GM23338 (cell line): ENCODE measurements around the gene NEO1. TPM values are rescaled to one million over a fixed set of nuclear protein-coding genes. Genes with fewer than 3 reads are reported as not detected.

ENCODE experiments used
- ATAC-seq: fragments of 200-7000 bp; cut with Tn5 transposase; 3 replicates; pipeline ENCODE4 v1.9.1; 2020
- DNase-seq: peaks from one replicate; pipeline ENCODE4 v3.0.0-alpha.2; 2015; ENCODE audit warnings: low spot score
- H2AFZ ChIP-seq: fragments of 200-600 bp; sonication (generic); 2 replicates; pipeline ENCODE4 v1.8.0; 2016; ENCODE audit warnings: antibody characterized with exemption, mild to moderate bottlenecking, moderate library complexity
- H3F3A ChIP-seq: fragments of 200-600 bp; sonication (generic); replicated peaks from 2 replicates; pipeline ENCODE4 v1.8.0; 2017; ENCODE audit warnings: antibody characterized with exemption, mixed run types, low read depth
- H3K27ac ChIP-seq: fragments of 200-600 bp; sonication (generic); 2 replicates; pipeline ENCODE4 v1.6.1; 2016; ENCODE audit warnings: low read depth
- H3K27me3 ChIP-seq: fragments of 200-600 bp; sonication (generic); 2 replicates; pipeline ENCODE4 v1.8.0; 2016; ENCODE audit warnings: mild to moderate bottlenecking, mixed run types, moderate library complexity; ENCODE audit not compliant: insufficient read depth
- H3K36me3 ChIP-seq: fragments of 200-600 bp; sonication (generic); 2 replicates; pipeline ENCODE4 v1.8.0; 2016; ENCODE audit warnings: mild to moderate bottlenecking; ENCODE audit not compliant: insufficient read depth
- H3K4me1 ChIP-seq: fragments of 200-600 bp; sonication (generic); 2 replicates; pipeline ENCODE4 v1.8.0; 2016; ENCODE audit warnings: mild to moderate bottlenecking, moderate library complexity; ENCODE audit not compliant: insufficient read depth
- H3K4me2 ChIP-seq: fragments of 200-600 bp; sonication (generic); 2 replicates; pipeline ENCODE4 v1.7.1; 2017; ENCODE audit warnings: mixed run types
- H3K4me3 ChIP-seq: fragments of 200-600 bp; sonication (generic); 2 replicates; pipeline ENCODE4 v1.6.1; 2016; ENCODE audit warnings: mixed run types
- H3K79me2 ChIP-seq: fragments of 200-600 bp; sonication (generic); replicated peaks from 2 replicates; pipeline ENCODE4 v1.8.0; 2017; ENCODE audit warnings: mild to moderate bottlenecking; ENCODE audit not compliant: insufficient read depth
- H3K9me2 ChIP-seq: fragments of 200-600 bp; sonication (generic); 2 replicates; pipeline ENCODE4 v1.8.0; 2017; ENCODE audit not compliant: insufficient read depth
- H4K20me1 ChIP-seq: fragments of 200-600 bp; sonication (generic); replicated peaks from 2 replicates; pipeline ENCODE4 v1.8.0; 2017; ENCODE audit warnings: mild to moderate bottlenecking; ENCODE audit not compliant: insufficient read depth
- H3K27ac Mint-ChIP-seq: 2 replicates; pipeline ENCODE4 v1.8.0; 2020; ENCODE audit warnings: inconsistent platforms, mild to moderate bottlenecking, moderate library complexity, mixed read lengths
- H3K27me3 Mint-ChIP-seq: 3 replicates; pipeline ENCODE4 v1.8.0; 2022; ENCODE audit warnings: low read depth, mild to moderate bottlenecking, moderate library complexity, mixed read lengths, inconsistent platforms; ENCODE audit not compliant: insufficient read depth, poor library complexity
- H3K36me3 Mint-ChIP-seq: 3 replicates; pipeline ENCODE4 v1.8.0; 2021; ENCODE audit warnings: low read depth, mild to moderate bottlenecking, inconsistent platforms, moderate library complexity, mixed read lengths
- H3K4me1 Mint-ChIP-seq: 3 replicates; pipeline ENCODE4 v1.8.0; 2020; ENCODE audit warnings: mild to moderate bottlenecking, inconsistent platforms, mixed read lengths
- H3K4me3 Mint-ChIP-seq: 3 replicates; pipeline ENCODE4 v1.8.0; 2021; ENCODE audit warnings: moderate library complexity, mild to moderate bottlenecking, inconsistent platforms, mixed read lengths
- H3K9me3 Mint-ChIP-seq: 3 replicates; pipeline ENCODE4 v1.8.0; 2020; ENCODE audit warnings: moderate library complexity, mild to moderate bottlenecking, inconsistent platforms, mixed read lengths
- CREB1 ChIP-seq: fragments of 250-450 bp; sonication (Bioruptor Pico); IDR thresholded peaks from 2 replicates; pipeline ENCODE4 v1.5.0; 2020; ENCODE audit warnings: low read depth, mild to moderate bottlenecking, moderate library complexity
- CTCF ChIP-seq, 2 experiments: fragments of 200-600 bp in 1 of 2; sonication (generic) in 1 of 2; conservative IDR thresholded peaks; 2 replicates each; pipeline versions ENCODE4 v1.5.1 to v1.6.1; 2016 to 2017; ENCODE audit warnings: antibody characterized with exemption in 2 of 2, low read depth in 2 of 2, mild to moderate bottlenecking in 2 of 2, moderate library complexity in 1 of 2
- POLR2AphosphoS5 ChIP-seq: IDR thresholded peaks from 2 replicates; pipeline ENCODE4 v1.6.1; 2016; ENCODE audit warnings: antibody characterized with exemption, low read depth
- STAT1 ChIP-seq: IDR thresholded peaks from one replicate; pipeline ENCODE4 v1.6.1; 2016; ENCODE audit warnings: antibody characterized with exemption; ENCODE audit not compliant: unreplicated experiment
- ZNF331 ChIP-seq: fragments of 250-450 bp; sonication (Bioruptor Pico); IDR thresholded peaks from 2 replicates; pipeline ENCODE4 v1.5.0; 2020; ENCODE audit warnings: low read depth, mild to moderate bottlenecking, moderate library complexity
- ZNF462 ChIP-seq: fragments of 250-450 bp; sonication (Bioruptor Pico); IDR thresholded peaks from 2 replicates; pipeline ENCODE4 v1.5.0; 2020; ENCODE audit warnings: mild to moderate bottlenecking, moderate library complexity
- polyA plus RNA-seq: library from polyadenylated mRNA; unstranded; fragments of >200 nt; fragmentation: Nextera tagmentation; extraction: Ambion mirVana; gene quantifications from 2 replicates; pipeline ENCODE4 v1.2.1, GENCODE V29; 2016
- total RNA-seq: library from RNA; depleted of rRNA; stranded (reverse); fragments of >200 nt; shearing (Covaris generic); gene quantifications from 2 replicates; pipeline ENCODE4 v1.2.3, GENCODE V29; 2014
- TF ChIP-seq, protein P1 (sequence below): IDR thresholded peaks from one replicate; pipeline ENCODE4 v1.6.1; 2018; ENCODE audit warnings: antibody characterized with exemption; ENCODE audit not compliant: unreplicated experiment
- TF ChIP-seq, protein P2 (sequence below): IDR thresholded peaks from 2 replicates; pipeline ENCODE4 v1.6.1; 2016; ENCODE audit warnings: antibody characterized with exemption

The NEO1 gene
- total and polyA plus RNA-seq, 2 experiments from 2014 or later: 8.4 to 45.8 TPM

DNA sequence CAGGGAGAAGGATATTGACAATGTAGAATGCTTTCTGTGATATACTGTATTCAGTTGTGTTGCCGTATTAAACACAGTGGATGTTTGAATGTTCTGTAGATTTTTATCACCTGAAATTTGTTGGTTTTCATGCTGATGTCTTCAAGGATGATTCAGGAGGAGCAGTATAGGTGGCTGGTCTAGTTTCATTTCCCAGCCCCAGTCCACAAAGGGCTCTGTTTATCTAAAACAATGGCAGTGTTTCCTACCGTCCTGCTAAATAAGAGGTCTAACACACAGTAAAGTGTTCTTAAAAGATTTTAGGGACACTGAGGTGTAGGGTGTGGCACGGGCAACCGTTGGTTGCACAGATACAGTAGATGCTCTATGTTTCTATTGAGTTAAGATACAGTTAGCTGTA, 26.0 kb downstream of the NEO1 start:
- ATAC-seq (peak; percentile 30; the same call in 1 of the 3 replicates), DNase-seq (no peak)
- peaks cover 80% of the 10 kb centered on the region for H3K79me2 ChIP-seq
- no peak overlapping the region for H2AFZ ChIP-seq
- no peak overlapping the region for H3K4me3 ChIP-seq
- H3K36me3 Mint-ChIP-seq: no peaks in the 10 kb centered on the region
- H3K27ac ChIP-seq: no peak overlapping the region
- H3K9me3 Mint-ChIP-seq: no peaks in the 10 kb centered on the region
- no peaks in the 10 kb centered on the region for H3K36me3 ChIP-seq
- peaks cover 11% of the 10 kb centered on the region for H4K20me1 ChIP-seq
- H3K4me1 ChIP-seq: peaks cover 11% of the 10 kb centered on the region
- no peaks in the 10 kb centered on the region for H3F3A ChIP-seq
- no peak overlapping the region for H3K4me2 ChIP-seq
- H3K27me3 Mint-ChIP-seq: no peaks in the 10 kb centered on the region
- TF ChIP-seq POLR2AphosphoS5 (no peak), CREB1 (no peak), STAT1 (no peak)
- TF ChIP-seq, protein P1, sequence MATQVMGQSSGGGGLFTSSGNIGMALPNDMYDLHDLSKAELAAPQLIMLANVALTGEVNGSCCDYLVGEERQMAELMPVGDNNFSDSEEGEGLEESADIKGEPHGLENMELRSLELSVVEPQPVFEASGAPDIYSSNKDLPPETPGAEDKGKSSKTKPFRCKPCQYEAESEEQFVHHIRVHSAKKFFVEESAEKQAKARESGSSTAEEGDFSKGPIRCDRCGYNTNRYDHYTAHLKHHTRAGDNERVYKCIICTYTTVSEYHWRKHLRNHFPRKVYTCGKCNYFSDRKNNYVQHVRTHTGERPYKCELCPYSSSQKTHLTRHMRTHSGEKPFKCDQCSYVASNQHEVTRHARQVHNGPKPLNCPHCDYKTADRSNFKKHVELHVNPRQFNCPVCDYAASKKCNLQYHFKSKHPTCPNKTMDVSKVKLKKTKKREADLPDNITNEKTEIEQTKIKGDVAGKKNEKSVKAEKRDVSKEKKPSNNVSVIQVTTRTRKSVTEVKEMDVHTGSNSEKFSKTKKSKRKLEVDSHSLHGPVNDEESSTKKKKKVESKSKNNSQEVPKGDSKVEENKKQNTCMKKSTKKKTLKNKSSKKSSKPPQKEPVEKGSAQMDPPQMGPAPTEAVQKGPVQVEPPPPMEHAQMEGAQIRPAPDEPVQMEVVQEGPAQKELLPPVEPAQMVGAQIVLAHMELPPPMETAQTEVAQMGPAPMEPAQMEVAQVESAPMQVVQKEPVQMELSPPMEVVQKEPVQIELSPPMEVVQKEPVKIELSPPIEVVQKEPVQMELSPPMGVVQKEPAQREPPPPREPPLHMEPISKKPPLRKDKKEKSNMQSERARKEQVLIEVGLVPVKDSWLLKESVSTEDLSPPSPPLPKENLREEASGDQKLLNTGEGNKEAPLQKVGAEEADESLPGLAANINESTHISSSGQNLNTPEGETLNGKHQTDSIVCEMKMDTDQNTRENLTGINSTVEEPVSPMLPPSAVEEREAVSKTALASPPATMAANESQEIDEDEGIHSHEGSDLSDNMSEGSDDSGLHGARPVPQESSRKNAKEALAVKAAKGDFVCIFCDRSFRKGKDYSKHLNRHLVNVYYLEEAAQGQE: no peak
- no peak overlapping the region for H3K4me3 Mint-ChIP-seq
- H3K4me1 Mint-ChIP-seq: peaks cover 21% of the 10 kb centered on the region; the same call in 2 of the 3 replicates
- H3K9me2 ChIP-seq: no peaks in the 10 kb centered on the region
- H3K27ac Mint-ChIP-seq: no peak overlapping the region
- H3K27me3 ChIP-seq: no peaks in the 10 kb centered on the region

GRCh38 chr15:73078722-73079121, 26.5 kb downstream of the NEO1 start:
- Mint-ChIP-seq H3K4me3 (no peak overlapping the region), H3K27me3 (no peaks in the 10 kb centered on the region), H3K4me1 (peaks cover 21% of the 10 kb centered on the region; the same call in 2 of the 3 replicates), H3K27ac (no peak overlapping the region), H3K36me3 (no peaks in the 10 kb centered on the region), H3K9me3 (no peaks in the 10 kb centered on the region)
- no peaks in the 10 kb centered on the region for H3F3A ChIP-seq
- ATAC-seq (peak; percentile 42; the same call in 2 of the 3 replicates), DNase-seq (peak; percentile 26)
- H3K4me1 ChIP-seq: peaks cover 11% of the 10 kb centered on the region
- no peaks in the 10 kb centered on the region for H3K9me2 ChIP-seq
- H3K27me3 ChIP-seq: no peaks in the 10 kb centered on the region
- H3K4me2 ChIP-seq: no peak overlapping the region
- no peaks in the 10 kb centered on the region for H3K36me3 ChIP-seq
- H3K79me2 ChIP-seq: peaks cover 79% of the 10 kb centered on the region
- no peak overlapping the region for H2AFZ ChIP-seq
- H4K20me1 ChIP-seq: peaks cover 11% of the 10 kb centered on the region
- H3K27ac ChIP-seq: no peak overlapping the region
- no peak overlapping the region for H3K4me3 ChIP-seq
- TF ChIP-seq, protein P2, sequence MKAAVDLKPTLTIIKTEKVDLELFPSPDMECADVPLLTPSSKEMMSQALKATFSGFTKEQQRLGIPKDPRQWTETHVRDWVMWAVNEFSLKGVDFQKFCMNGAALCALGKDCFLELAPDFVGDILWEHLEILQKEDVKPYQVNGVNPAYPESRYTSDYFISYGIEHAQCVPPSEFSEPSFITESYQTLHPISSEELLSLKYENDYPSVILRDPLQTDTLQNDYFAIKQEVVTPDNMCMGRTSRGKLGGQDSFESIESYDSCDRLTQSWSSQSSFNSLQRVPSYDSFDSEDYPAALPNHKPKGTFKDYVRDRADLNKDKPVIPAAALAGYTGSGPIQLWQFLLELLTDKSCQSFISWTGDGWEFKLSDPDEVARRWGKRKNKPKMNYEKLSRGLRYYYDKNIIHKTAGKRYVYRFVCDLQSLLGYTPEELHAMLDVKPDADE: no peak
- TF ChIP-seq STAT1 (no peak), ZNF331 (CRISPR knock-in tag) (no peak), POLR2AphosphoS5 (no peak), ZNF462 (CRISPR knock-in tag) (no peak), CTCF (conservative IDR thresholded peaks at IDR 0.05; ENCODE audit: low read depth in 2 of 2) (no peak)
